GM23248 (cell line): ENCODE data around the gene STIM1.

ENCODE experiments used
- EZH2 ChIP-seq: fragments of 200-600 bp; sonication (generic); IDR thresholded peaks from 2 replicates; pipeline ENCODE4 v1.6.1; 2018; ENCODE audit warnings: antibody characterized with exemption, mild to moderate bottlenecking; ENCODE audit not compliant: insufficient read depth, poor library complexity, severe bottlenecking
- EZH2phosphoT487 ChIP-seq: fragments of 200-600 bp; sonication (generic); IDR thresholded peaks from 2 replicates; pipeline ENCODE4 v1.6.1; 2018; ENCODE audit warnings: antibody characterized with exemption, moderate library complexity, mild to moderate bottlenecking, low read depth; ENCODE audit not compliant: insufficient read depth

DNA sequence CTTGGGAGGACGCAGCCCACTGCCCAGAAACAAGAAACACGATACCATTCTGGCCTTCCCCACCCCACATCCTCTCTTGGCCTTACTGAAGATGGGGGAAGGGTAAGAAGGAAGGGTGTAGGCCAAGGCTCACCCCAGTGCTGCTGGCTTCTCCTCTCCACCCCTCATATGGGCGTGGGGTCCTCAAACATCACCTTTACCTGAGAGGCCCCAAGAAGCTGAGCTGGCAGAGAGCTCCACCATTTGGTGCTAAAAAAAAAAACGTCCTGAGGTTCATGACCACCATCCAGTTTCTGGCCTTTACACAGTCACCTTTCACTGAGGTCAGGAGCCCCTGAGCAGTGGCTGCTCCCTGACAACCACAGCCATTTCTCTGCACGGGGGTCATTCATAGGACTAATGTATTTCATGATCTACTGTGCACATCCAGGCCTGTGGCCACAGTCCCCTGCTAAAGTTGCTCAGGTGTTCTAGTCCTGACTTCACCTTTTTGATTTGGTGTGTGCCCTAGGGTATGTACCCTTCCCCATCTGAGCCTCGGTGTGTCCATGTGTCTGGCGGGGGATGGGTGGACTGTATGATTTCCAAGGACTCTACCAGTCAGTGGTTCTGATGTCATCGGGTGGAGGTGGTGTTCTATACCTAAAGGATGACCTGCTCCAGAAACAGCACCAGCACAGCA, 29.9 kb upstream of the STIM1 start:
- no peak for TF ChIP-seq EZH2phosphoT487
- TF ChIP-seq EZH2, result no peak
